Uterus (tissue), 4 donors: ENCODE results near the gene LGALS7. TPM values are rescaled to one million over a fixed set of nuclear protein-coding genes. Genes with fewer than 3 reads are reported as not detected.
A peak's percentile ranks its signal among the peaks of the same experiment; 100 is the strongest.
"Not testable (repeated sequence)": the region's sequence is repeated elsewhere in the genome, so short reads cannot be mapped to it uniquely, and the experiment has no call there.

ENCODE experiments used
- DNase-seq, 2 donors: peaks; one replicate each; pipeline ENCODE4 v3.0.0-alpha.2; 2019 to 2020
- H3K27ac ChIP-seq, 2 donors: fragments of 200-600 bp; sonication (generic); 1 replicate in 1 of 2; 2 replicates in 1 of 2; pipeline ENCODE4 v1.5.1; 2016 to 2018
- H3K27me3 ChIP-seq, 2 donors: fragments of 200-600 bp; sonication (generic); one replicate each; pipeline ENCODE4 v1.5.1; 2018 to 2019; ENCODE audit warnings: control low read depth in 1 of 2
- H3K36me3 ChIP-seq, 2 donors: fragments of 200-600 bp; sonication (generic); one replicate each; pipeline ENCODE4 v1.5.1; 2019; ENCODE audit warnings: control low read depth in 1 of 2
- H3K4me1 ChIP-seq, 2 donors: fragments of 200-600 bp; sonication (generic); one replicate each; pipeline ENCODE4 v1.5.1; 2018 to 2019; ENCODE audit warnings: control low read depth in 1 of 2
- H3K4me3 ChIP-seq, 2 donors: fragments of 200-600 bp; sonication (generic); 1 replicate in 1 of 2; 2 replicates in 1 of 2; pipeline ENCODE4 v1.5.1; 2018 to 2019; ENCODE audit warnings: mild to moderate bottlenecking in 1 of 2
- H3K9me3 ChIP-seq, 2 donors: fragments of 200-600 bp; sonication (generic); one replicate each; pipeline ENCODE4 v1.5.1; 2019; ENCODE audit warnings: control low read depth in 1 of 2
- CTCF ChIP-seq, 4 experiments: fragments of 200-600 bp in 2 of 4; fragments of 450-650 bp in 2 of 4; sonication (generic) in 2 of 4; IDR thresholded peaks; one replicate each; pipeline ENCODE4 v1.5.1; 2016 to 2019; ENCODE audit warnings: antibody characterized with exemption in 4 of 4, mild to moderate bottlenecking in 2 of 4, moderate library complexity in 1 of 4
- POLR2A ChIP-seq, 2 donors: fragments of 450-650 bp; IDR thresholded peaks; one replicate each; pipeline ENCODE4 v1.6.1; 2016; ENCODE audit warnings: antibody characterized with exemption in 2 of 2, mild to moderate bottlenecking in 1 of 2, moderate library complexity in 1 of 2
- intact Hi-C: fragments of 100-400 bp; cut with DNase I; formaldehyde crosslinking; loops from one replicate; pipeline ENCODE4 v1.15.1; 2023; ENCODE audit warnings: low total_unique reads
- total RNA-seq, 4 donors: library from RNA; depleted of rRNA in 3 of 4; stranded (reverse); fragments of >200 nt in 3 of 4; gene quantifications; one replicate each; pipeline versions ENCODE4 v1.1.0 to v1.2.4, GENCODE V29; 2014 to 2023
- donor health status: DM: yes; HTN: yes; CAD: no.

LGALS7 gene
- total RNA-seq, 4 donors from 2014 or later: 2.6 TPM; not detected in 3

GRCh38 chr19:38796154-38796553 lies 22.8 kb upstream of the LGALS7 start:
- DNase-seq: no peak
- no peak overlapping the region for H3K4me3 ChIP-seq
- H3K27ac ChIP-seq: no peak overlapping the region
- intact Hi-C loops: no loop called here
- H3K4me1 ChIP-seq: no peaks in the 10 kb centered on the region
- H3K27me3 ChIP-seq: no peaks in the 10 kb centered on the region
- H3K36me3 ChIP-seq: no peaks in the 10 kb centered on the region
- H3K9me3 ChIP-seq: no peaks in the 10 kb centered on the region
- no peak for TF ChIP-seq CTCF (IDR thresholded peaks at IDR 0.05)
- TF ChIP-seq POLR2A (IDR thresholded peaks at IDR 0.05): no peak

- no peaks in the 10 kb centered on the region for H3K27me3 ChIP-seq
- DNase-seq: no peak
- H3K9me3 ChIP-seq: no peaks in the 10 kb centered on the region
- TF ChIP-seq CTCF (IDR thresholded peaks at IDR 0.05) (no peak), POLR2A (IDR thresholded peaks at IDR 0.05) (no peak)
- H3K36me3 ChIP-seq: no peaks in the 10 kb centered on the region
- H3K4me3 ChIP-seq: no peak overlapping the region
- H3K4me1 ChIP-seq: no peaks in the 10 kb centered on the region
- intact Hi-C loops: no loop called here
- H3K27ac ChIP-seq: no peak overlapping the region
Observed at GRCh38 chr19:38795549-38795948, 22.2 kb upstream of the LGALS7 start.

GRCh38 chr19:38793671-38794070 lies 20.4 kb upstream of the LGALS7 start:
- Histone ChIP-seq H3K27me3 (no peaks in the 10 kb centered on the region), H3K4me3 (no peak overlapping the region), H3K4me1 (no peaks in the 10 kb centered on the region), H3K36me3 (no peaks in the 10 kb centered on the region), H3K9me3 (no peaks in the 10 kb centered on the region), H3K27ac (no peak overlapping the region)
- DNase-seq: no peak
- no peak for TF ChIP-seq CTCF (IDR thresholded peaks at IDR 0.05)
- intact Hi-C loops: no loop called here

- intact Hi-C loops: no loop called here
- no peak for DNase-seq
- Histone ChIP-seq H3K27ac (no peak overlapping the region), H3K9me3 (no peaks in the 10 kb centered on the region), H3K4me3 (no peak overlapping the region), H3K36me3 (no peaks in the 10 kb centered on the region), H3K4me1 (no peaks in the 10 kb centered on the region), H3K27me3 (no peaks in the 10 kb centered on the region)
- TF ChIP-seq POLR2A (IDR thresholded peaks at IDR 0.05) (no peak), CTCF (IDR thresholded peaks at IDR 0.05) (no peak)
Observed at GRCh38 chr19:38793177-38793576, 19.9 kb upstream of the LGALS7 start.

- Histone ChIP-seq H3K27ac (no peak overlapping the region), H3K9me3 (no peaks in the 10 kb centered on the region), H3K4me1 (no peaks in the 10 kb centered on the region), H3K27me3 (no peaks in the 10 kb centered on the region), H3K36me3 (no peaks in the 10 kb centered on the region), H3K4me3 (no peak overlapping the region)
- intact Hi-C loops: no loop called here
- TF ChIP-seq POLR2A (IDR thresholded peaks at IDR 0.05) (no peak), CTCF (IDR thresholded peaks at IDR 0.05) (peak in 2 of 4 experiments; percentile 24 to 32)
- no peak for DNase-seq
Observed at GRCh38 chr19:38792250-38793111, 19.2 kb upstream of the LGALS7 start.

- intact Hi-C loops, H3K36me3 ChIP-seq, H3K27me3 ChIP-seq, H3K27ac ChIP-seq, DNase-seq, H3K9me3 ChIP-seq, H3K4me1 ChIP-seq: not testable (repeated sequence)
- peak overlapping the region in 1 of 2 donors; percentile 30 for H3K4me3 ChIP-seq
Observed at GRCh38 chr19:38791451-38792064, 18.2 kb upstream of the LGALS7 start.

- H3K4me1 ChIP-seq, intact Hi-C loops, H3K27ac ChIP-seq, DNase-seq, H3K36me3 ChIP-seq, H3K27me3 ChIP-seq, H3K9me3 ChIP-seq: not testable (repeated sequence)
- H3K4me3 ChIP-seq: peak overlapping the region in 1 of 2 donors; percentile 30
Observed at GRCh38 chr19:38790507-38791403, 17.4 kb upstream of the LGALS7 start.
